ENCODE measurements around the gene CSNK1G2.

CSNK1G2 gene

GRCh38 chr19:1990230-1991017 lies 49.5 kb downstream of the CSNK1G2 start:
- DNase-seq = no peak

- no peak for DNase-seq
These were observed 50.3 kb downstream of the CSNK1G2 start for GRCh38 chr19:1991018-1991913.

GRCh38 chr19:1992759-1993260 lies 51.8 kb downstream of the CSNK1G2 start:
- DNase-seq = no peak

GRCh38 chr19:1997353-1998233 lies 56.6 kb downstream of the CSNK1G2 start:
- no peak for DNase-seq

GRCh38 chr19:1998712-1999708 lies 58.0 kb downstream of the CSNK1G2 start:
- DNase-seq = no peak

- no peak for DNase-seq
These were observed 59.0 kb downstream of the CSNK1G2 start for GRCh38 chr19:1999856-2000515.

GRCh38 chr19:2003874-2004273 lies 62.9 kb downstream of the CSNK1G2 start:
- no peak for DNase-seq

- DNase-seq = no peak
These were observed 69.2 kb downstream of the CSNK1G2 start for GRCh38 chr19:2010135-2010668.

- no peak for DNase-seq
These were observed 70.2 kb downstream of the CSNK1G2 start for GRCh38 chr19:2011169-2011568.

GRCh38 chr19:2012941-2013682 lies 72.1 kb downstream of the CSNK1G2 start:
- no peak for DNase-seq

- no peak for DNase-seq
These were observed 72.7 kb downstream of the CSNK1G2 start for GRCh38 chr19:2013683-2013961.

- DNase-seq = no peak
These were observed 73.2 kb downstream of the CSNK1G2 start for GRCh38 chr19:2014131-2014571.

- no peak for DNase-seq
These were observed 74.0 kb downstream of the CSNK1G2 start for GRCh38 chr19:2014731-2015607.

- DNase-seq = peak; percentile 48
These were observed 74.6 kb downstream of the CSNK1G2 start, which contains the start of gene BTBD2 for GRCh38 chr19:2015608-2015950. Gene BTBD2 (minus strand): TSS chr19:2015714. CDS start chr19:2015703, 11 bp downstream.

- DNase-seq = peak; percentile 75
These were observed 75.3 kb downstream of the CSNK1G2 start for GRCh38 chr19:2016041-2016807.

- DNase-seq = no peak
These were observed 77.8 kb downstream of the CSNK1G2 start for GRCh38 chr19:2018752-2019151.

- no peak for DNase-seq
These were observed 80.6 kb downstream of the CSNK1G2 start for GRCh38 chr19:2021453-2022140.

GRCh38 chr19:2022289-2022688 lies 81.3 kb downstream of the CSNK1G2 start:
- DNase-seq = no peak
